HFF-Myc (cell line): Measurements from ENCODE around the gene CPNE9.

Experiments
- DNase-seq: peaks from one replicate; pipeline ENCODE4 v3.0.0-alpha.2; 2011; ENCODE audit warnings: low read depth; ENCODE audit errors: extremely low read depth
- H3K4me3 ChIP-seq: replicated peaks from 2 replicates; pipeline ENCODE4 v1.5.1; 2011; ENCODE audit warnings: low read depth, mild to moderate bottlenecking, control low read depth, low read length
- TF ChIP-seq, protein P1 (sequence below): IDR thresholded peaks from 2 replicates; pipeline ENCODE4 v1.5.1; 2012; ENCODE audit warnings: mild to moderate bottlenecking, low read depth, low read length, control low read depth; ENCODE audit errors: missing control alignments

Gene CPNE9

DNA sequence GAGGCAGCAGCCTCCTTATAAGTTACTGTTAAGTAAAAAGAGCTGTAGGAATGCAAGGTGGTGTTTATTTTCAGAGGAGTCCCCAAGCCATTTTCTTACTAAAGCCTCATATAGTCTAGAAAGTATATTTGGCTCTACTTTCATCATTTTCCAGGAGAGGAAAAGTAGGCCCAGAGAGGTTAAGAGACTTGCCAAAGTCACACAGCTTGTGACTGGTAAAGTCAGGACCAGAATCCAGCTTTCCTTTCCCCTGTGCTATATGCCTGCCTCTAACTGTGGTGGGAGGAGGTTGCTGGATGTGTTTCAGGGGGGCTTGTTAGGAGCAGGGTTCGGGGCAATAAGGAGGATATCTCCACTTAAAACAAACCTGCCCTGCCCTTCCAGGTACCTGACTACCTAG, 38.9 kb downstream of the CPNE9 start:
- H3K4me3 ChIP-seq: no peak overlapping the region
- TF ChIP-seq, protein P1, sequence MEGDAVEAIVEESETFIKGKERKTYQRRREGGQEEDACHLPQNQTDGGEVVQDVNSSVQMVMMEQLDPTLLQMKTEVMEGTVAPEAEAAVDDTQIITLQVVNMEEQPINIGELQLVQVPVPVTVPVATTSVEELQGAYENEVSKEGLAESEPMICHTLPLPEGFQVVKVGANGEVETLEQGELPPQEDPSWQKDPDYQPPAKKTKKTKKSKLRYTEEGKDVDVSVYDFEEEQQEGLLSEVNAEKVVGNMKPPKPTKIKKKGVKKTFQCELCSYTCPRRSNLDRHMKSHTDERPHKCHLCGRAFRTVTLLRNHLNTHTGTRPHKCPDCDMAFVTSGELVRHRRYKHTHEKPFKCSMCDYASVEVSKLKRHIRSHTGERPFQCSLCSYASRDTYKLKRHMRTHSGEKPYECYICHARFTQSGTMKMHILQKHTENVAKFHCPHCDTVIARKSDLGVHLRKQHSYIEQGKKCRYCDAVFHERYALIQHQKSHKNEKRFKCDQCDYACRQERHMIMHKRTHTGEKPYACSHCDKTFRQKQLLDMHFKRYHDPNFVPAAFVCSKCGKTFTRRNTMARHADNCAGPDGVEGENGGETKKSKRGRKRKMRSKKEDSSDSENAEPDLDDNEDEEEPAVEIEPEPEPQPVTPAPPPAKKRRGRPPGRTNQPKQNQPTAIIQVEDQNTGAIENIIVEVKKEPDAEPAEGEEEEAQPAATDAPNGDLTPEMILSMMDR: no peak
- DNase-seq: no peak

GRCh38 chr3:9743548-9743947, 39.9 kb downstream of the CPNE9 start:
- no peak for DNase-seq
- TF ChIP-seq, protein P1: no peak
- H3K4me3 ChIP-seq: no peak overlapping the region

- TF ChIP-seq, protein P1: no peak
- H3K4me3 ChIP-seq: no peak overlapping the region
- no peak for DNase-seq
Measured at GRCh38 chr3:9744162-9744561, 40.5 kb downstream of the CPNE9 start.

DNA sequence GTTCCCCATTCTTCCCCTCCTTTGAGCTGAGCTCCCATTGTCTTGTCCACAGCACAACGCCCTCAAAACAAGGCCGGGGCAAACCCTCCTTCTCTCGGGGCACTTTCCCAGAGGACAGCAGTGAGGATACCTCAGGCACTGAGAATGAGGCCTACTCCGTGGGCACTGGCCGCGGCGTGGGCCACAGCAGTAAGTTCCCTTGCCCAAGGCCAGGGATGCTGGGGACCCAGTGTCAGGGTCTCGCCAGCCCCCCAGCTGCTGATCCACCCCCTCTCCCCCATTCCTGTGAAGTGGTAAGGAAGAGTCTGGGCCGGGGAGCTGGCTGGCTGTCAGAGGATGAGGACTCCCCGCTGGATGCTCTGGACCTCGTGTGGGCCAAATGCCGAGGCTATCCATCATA, 41.9 kb downstream of the CPNE9 start:
- TF ChIP-seq, protein P1: no peak
- DNase-seq: no peak
- H3K4me3 ChIP-seq: no peak overlapping the region

DNA sequence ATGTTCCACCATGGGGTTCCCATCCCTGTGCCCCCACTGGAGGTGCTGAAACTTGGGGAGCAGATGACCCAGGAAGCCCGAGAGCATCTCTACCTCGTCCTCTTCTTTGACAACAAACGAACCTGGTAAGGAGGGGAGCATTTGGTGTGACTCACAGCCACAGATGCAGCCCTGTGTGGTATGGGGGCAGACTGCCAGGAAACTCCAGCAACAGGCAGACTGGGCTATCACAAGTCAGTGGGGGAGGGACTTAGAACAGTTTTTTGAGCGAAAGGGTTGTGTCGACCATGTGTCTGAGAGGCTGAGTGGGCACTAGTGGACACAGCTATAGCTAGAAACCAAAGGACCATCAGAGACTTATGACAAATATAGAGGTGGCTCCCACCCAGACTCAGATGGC, 42.7 kb downstream of the CPNE9 start:
- TF ChIP-seq, protein P1: no peak
- peak; percentile 76 for DNase-seq
- no peak overlapping the region for H3K4me3 ChIP-seq

DNA sequence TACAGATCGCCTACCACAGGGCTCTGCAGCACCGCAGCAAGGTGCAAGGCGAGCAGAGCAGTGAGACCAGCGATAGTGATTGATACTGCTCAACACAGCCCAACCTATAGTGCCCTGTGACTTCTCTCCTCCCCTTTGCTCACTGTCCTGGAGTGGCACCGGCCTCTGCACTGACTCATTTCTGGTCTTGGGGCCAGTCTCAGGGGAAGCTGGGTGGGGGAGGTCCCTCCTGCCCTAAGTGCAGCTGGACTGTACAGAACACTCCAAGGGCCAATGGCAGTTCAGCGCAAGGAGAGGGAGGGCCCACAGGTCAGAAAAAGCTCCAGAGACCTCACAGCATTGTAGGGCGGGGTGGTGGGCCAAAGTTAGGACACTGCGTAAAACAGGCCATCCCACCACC, 43.6 kb downstream of the CPNE9 start:
- TF ChIP-seq, protein P1: no peak
- H3K4me3 ChIP-seq: no peak overlapping the region
- DNase-seq: no peak

GRCh38 chr3:9748031-9748430, 44.4 kb downstream of the CPNE9 start:
- no peak overlapping the region for H3K4me3 ChIP-seq
- TF ChIP-seq, protein P1: no peak
- DNase-seq: no peak
